GM19035 (cell line): ENCODE measurements around the gene PSMB7.

Experiments used
- ATAC-seq: cut with Tn5 transposase; IDR thresholded peaks from one replicate; pipeline ENCODE4 v1.9.1; 2021; ENCODE audit not compliant: unreplicated experiment

Gene PSMB7

GRCh38 chr9:124303762-124304161 is 111.5 kb downstream of the PSMB7 start:
- ATAC-seq: no peak
